CD4-positive, CD25-positive, alpha-beta regulatory T cell (primary cell): Measurements from ENCODE around the gene SCIN. TPM values are rescaled to one million over a fixed set of nuclear protein-coding genes. Genes with fewer than 3 reads are reported as not detected.

Source experiments
- ATAC-seq, 2 donors: fragments of 150-1000 bp; cut with Tn5 transposase; one replicate each; pipeline ENCODE4 v1.10.0; 2021; ENCODE audit warnings: low read depth in 2 of 2, moderate number of reproducible peaks in 2 of 2, moderate library complexity in 1 of 2
- DNase-seq, 3 donors: peaks; one replicate each; pipeline versions ENCODE4 v3.0.0 to v3.0.0-alpha.2; 2012 to 2022; ENCODE audit warnings: mixed read lengths in 1 of 3
- H3K27ac ChIP-seq: one replicate; pipeline ENCODE4 v1.7.0; 2013; ENCODE audit warnings: mild to moderate bottlenecking, low read length; ENCODE audit not compliant: insufficient read depth, poor library complexity, severe bottlenecking
- H3K27me3 ChIP-seq: one replicate; pipeline ENCODE4 v1.7.0; 2013; ENCODE audit warnings: low read length; ENCODE audit not compliant: control insufficient read depth, insufficient read depth
- H3K36me3 ChIP-seq: one replicate; pipeline ENCODE4 v1.7.0; 2013; ENCODE audit warnings: mild to moderate bottlenecking, low read length, moderate library complexity; ENCODE audit not compliant: control insufficient read depth, insufficient read depth
- H3K4me1 ChIP-seq: 2 replicates; pipeline ENCODE4 v1.7.0; 2013; ENCODE audit warnings: mild to moderate bottlenecking, low read length; ENCODE audit not compliant: insufficient read depth, control insufficient read depth, poor library complexity, severe bottlenecking
- H3K4me3 ChIP-seq: one replicate; pipeline ENCODE4 v1.7.0; 2013; ENCODE audit warnings: low read depth, mild to moderate bottlenecking, low read length, moderate library complexity
- H3K9me3 ChIP-seq, 2 experiments: 1 replicate in 1 of 2; 2 replicates in 1 of 2; pipeline ENCODE4 v1.7.0; 2013; ENCODE audit warnings: low read length in 2 of 2, mild to moderate bottlenecking in 1 of 2, moderate library complexity in 1 of 2; ENCODE audit not compliant: control insufficient read depth in 2 of 2
- H3K27ac Mint-ChIP-seq, 3 donors: one replicate each; pipeline ENCODE4 v1.8.0; 2020 to 2022; ENCODE audit warnings: mild to moderate bottlenecking in 3 of 3, mixed read lengths in 3 of 3, moderate library complexity in 2 of 3
- H3K27me3 Mint-ChIP-seq: one replicate; pipeline ENCODE4 v1.8.0; 2022; ENCODE audit warnings: mild to moderate bottlenecking, mixed read lengths
- H3K36me3 Mint-ChIP-seq: one replicate; pipeline ENCODE4 v1.8.0; 2020; ENCODE audit warnings: mixed read lengths
- H3K4me1 Mint-ChIP-seq, 4 donors: one replicate each; pipeline ENCODE4 v1.8.0; 2020 to 2022; ENCODE audit warnings: mixed read lengths in 4 of 4, mild to moderate bottlenecking in 1 of 4
- H3K4me3 Mint-ChIP-seq, 4 donors: one replicate each; pipeline ENCODE4 v1.8.0; 2020 to 2022; ENCODE audit warnings: mild to moderate bottlenecking in 4 of 4, mixed read lengths in 4 of 4, moderate library complexity in 3 of 4
- H3K9me3 Mint-ChIP-seq, 7 donors: one replicate each; pipeline ENCODE4 v1.8.0; 2020 to 2022; ENCODE audit warnings: mixed read lengths in 7 of 7, mild to moderate bottlenecking in 3 of 7, moderate library complexity in 2 of 7
- polyA plus RNA-seq, 4 donors: library from polyadenylated mRNA; unstranded; fragments of 300-500 nt; fragmentation: Illumina TruSeq; gene quantifications; one replicate each; pipeline ENCODE4 v1.2.3, GENCODE V29; 2021
- total RNA-seq: library from RNA; stranded (reverse); gene quantifications from one replicate; pipeline ENCODE4 v1.2.3, GENCODE V29; 2022

The SCIN gene
- total and polyA plus RNA-seq, 5 donors from 2014 or later, result 0.22 to 0.31 TPM; not detected in 3

DNA sequence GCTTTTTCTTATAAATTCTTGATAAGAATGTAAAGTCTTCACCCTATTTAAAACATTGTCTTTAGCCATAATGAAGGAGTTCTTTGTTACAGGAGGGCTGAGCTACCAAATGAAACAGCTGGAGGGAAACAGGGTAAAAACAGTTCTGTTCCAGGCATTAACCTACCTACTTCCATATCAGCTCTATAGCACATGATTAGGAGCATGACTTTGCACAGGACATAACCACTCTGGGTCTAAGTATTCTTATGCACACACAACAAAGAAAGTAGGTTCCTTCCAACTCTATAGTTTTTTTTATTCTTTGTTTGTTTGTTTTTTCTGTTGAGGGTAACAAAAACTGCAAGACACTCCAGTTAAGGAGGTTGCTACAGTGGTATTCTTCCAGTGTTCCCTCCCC lies 52.7 kb downstream of the SCIN start:
- Mint-ChIP-seq H3K27ac (no peak overlapping the region), H3K4me3 (no peak overlapping the region), H3K4me1 (no peaks in the 10 kb centered on the region), H3K9me3 (no peaks in the 10 kb centered on the region), H3K27me3 (peaks cover 4% of the 10 kb centered on the region), H3K36me3 (no peaks in the 10 kb centered on the region)
- H3K36me3 ChIP-seq, result no peaks in the 10 kb centered on the region
- H3K4me3 ChIP-seq, result no peak overlapping the region
- no peaks in the 10 kb centered on the region for H3K9me3 ChIP-seq
- no peaks in the 10 kb centered on the region for H3K27me3 ChIP-seq
- no peak for DNase-seq
- H3K27ac ChIP-seq, result no peak overlapping the region
- H3K4me1 ChIP-seq, result no peaks in the 10 kb centered on the region
- ATAC-seq, result no peak

- no peak for ATAC-seq
- Histone ChIP-seq H3K4me1 (no peaks in the 10 kb centered on the region), H3K9me3 (no peaks in the 10 kb centered on the region), H3K4me3 (no peak overlapping the region), H3K27ac (no peak overlapping the region), H3K36me3 (no peaks in the 10 kb centered on the region), H3K27me3 (no peaks in the 10 kb centered on the region)
- Mint-ChIP-seq H3K27me3 (peaks cover 4% of the 10 kb centered on the region), H3K4me3 (no peak overlapping the region), H3K9me3 (no peaks in the 10 kb centered on the region), H3K4me1 (no peaks in the 10 kb centered on the region), H3K27ac (no peak overlapping the region), H3K36me3 (no peaks in the 10 kb centered on the region)
- no peak for DNase-seq
Measured at GRCh38 chr7:12623885-12624498, 53.5 kb downstream of the SCIN start.

DNA sequence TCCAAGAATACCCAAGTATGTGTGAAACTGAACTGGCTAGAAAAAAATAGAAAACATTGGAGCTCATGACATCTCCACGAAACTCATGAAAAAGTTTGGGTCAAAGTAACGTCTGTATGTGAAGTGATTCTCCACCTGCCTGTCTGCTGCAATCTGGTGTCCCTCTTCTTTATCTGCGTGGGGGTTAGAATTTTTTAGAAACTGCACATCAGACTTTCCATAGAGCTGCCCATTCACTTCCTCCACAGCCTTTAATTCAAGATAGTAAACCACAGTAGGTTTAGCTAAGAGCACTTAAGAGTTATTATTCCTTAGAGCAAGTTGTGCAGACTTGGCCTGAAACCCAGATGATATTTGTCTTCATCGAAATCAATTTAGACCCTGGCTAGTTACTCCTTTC lies 55.3 kb downstream of the SCIN start:
- H3K27me3 Mint-ChIP-seq, result peaks cover 4% of the 10 kb centered on the region
- no peaks in the 10 kb centered on the region for H3K9me3 Mint-ChIP-seq
- no peaks in the 10 kb centered on the region for H3K36me3 Mint-ChIP-seq
- no peaks in the 10 kb centered on the region for H3K9me3 ChIP-seq
- H3K4me3 Mint-ChIP-seq, result no peak overlapping the region
- no peak overlapping the region for H3K27ac Mint-ChIP-seq
- no peaks in the 10 kb centered on the region for H3K36me3 ChIP-seq
- ATAC-seq, result no peak
- DNase-seq, result no peak
- H3K27me3 ChIP-seq, result no peaks in the 10 kb centered on the region
- H3K4me1 Mint-ChIP-seq, result no peaks in the 10 kb centered on the region
- no peak overlapping the region for H3K4me3 ChIP-seq
- H3K27ac ChIP-seq, result no peak overlapping the region
- no peaks in the 10 kb centered on the region for H3K4me1 ChIP-seq

GRCh38 chr7:12629816-12630512 lies 59.4 kb downstream of the SCIN start:
- Mint-ChIP-seq H3K36me3 (no peaks in the 10 kb centered on the region), H3K4me3 (no peak overlapping the region), H3K27ac (no peak overlapping the region), H3K27me3 (peaks cover 4% of the 10 kb centered on the region), H3K9me3 (no peaks in the 10 kb centered on the region), H3K4me1 (no peaks in the 10 kb centered on the region)
- DNase-seq, result no peak
- Histone ChIP-seq H3K27ac (no peak overlapping the region), H3K4me1 (no peaks in the 10 kb centered on the region), H3K36me3 (no peaks in the 10 kb centered on the region), H3K4me3 (no peak overlapping the region), H3K9me3 (no peaks in the 10 kb centered on the region), H3K27me3 (no peaks in the 10 kb centered on the region)
- ATAC-seq, result no peak

DNA sequence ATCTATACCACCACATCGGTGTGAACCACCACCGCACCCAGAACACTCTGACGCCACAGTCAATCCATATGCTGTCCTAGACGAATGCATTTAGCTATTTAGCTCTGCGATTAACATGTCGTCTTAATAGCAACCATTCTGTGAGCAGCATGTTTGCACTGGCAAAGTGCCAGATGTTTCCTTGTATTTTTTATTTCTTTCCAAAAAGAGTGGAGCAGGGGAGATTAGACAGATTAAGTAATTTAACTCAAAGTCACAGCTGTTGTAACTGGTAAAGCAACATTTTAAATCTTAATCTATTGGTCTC lies 59.9 kb downstream of the SCIN start:
- Histone ChIP-seq H3K27ac (no peak overlapping the region), H3K9me3 (no peaks in the 10 kb centered on the region), H3K27me3 (no peaks in the 10 kb centered on the region), H3K4me1 (no peaks in the 10 kb centered on the region), H3K36me3 (no peaks in the 10 kb centered on the region), H3K4me3 (no peak overlapping the region)
- Mint-ChIP-seq H3K27me3 (peaks cover 2% of the 10 kb centered on the region), H3K9me3 (no peaks in the 10 kb centered on the region), H3K4me3 (no peak overlapping the region), H3K36me3 (no peaks in the 10 kb centered on the region), H3K4me1 (peaks cover 0 to 1% (median under 1%) of the 10 kb centered on the region in 4 donors), H3K27ac (no peak overlapping the region)
- DNase-seq (no peak), ATAC-seq (no peak)

- H3K4me1 ChIP-seq, result no peaks in the 10 kb centered on the region
- H3K36me3 ChIP-seq, result no peaks in the 10 kb centered on the region
- H3K27me3 ChIP-seq, result no peaks in the 10 kb centered on the region
- DNase-seq (no peak), ATAC-seq (no peak)
- Mint-ChIP-seq H3K36me3 (no peaks in the 10 kb centered on the region), H3K4me1 (peaks cover 0 to 20% (median 13%) of the 10 kb centered on the region in 4 donors), H3K27ac (peak overlapping the region in 1 of 3 donors; percentile 24), H3K4me3 (no peak overlapping the region), H3K9me3 (no peaks in the 10 kb centered on the region), H3K27me3 (no peaks in the 10 kb centered on the region)
- no peak overlapping the region for H3K27ac ChIP-seq
- H3K4me3 ChIP-seq, result no peak overlapping the region
- H3K9me3 ChIP-seq, result no peaks in the 10 kb centered on the region
Measured at GRCh38 chr7:12633582-12633981, 63.1 kb downstream of the SCIN start.

DNA sequence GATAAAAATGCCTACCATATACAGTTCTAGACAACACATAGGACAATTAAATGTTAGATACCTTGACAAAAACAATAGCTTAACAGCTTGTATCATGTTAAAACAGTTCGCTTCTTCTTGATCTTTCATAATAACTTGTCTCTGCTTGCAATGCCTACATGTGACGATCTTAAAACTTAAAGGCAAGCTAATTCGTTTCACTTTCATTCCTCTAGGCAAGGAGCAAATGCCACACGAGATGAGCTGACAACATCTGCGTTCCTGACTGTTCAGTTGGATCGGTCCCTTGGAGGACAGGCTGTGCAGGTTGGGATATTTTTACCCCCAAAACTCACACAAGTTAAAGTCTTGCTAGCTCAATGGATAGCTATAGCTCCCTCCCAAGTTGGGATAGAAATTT lies 65.3 kb downstream of the SCIN start:
- Histone ChIP-seq H3K36me3 (no peaks in the 10 kb centered on the region), H3K9me3 (no peaks in the 10 kb centered on the region), H3K27me3 (no peaks in the 10 kb centered on the region), H3K4me1 (no peaks in the 10 kb centered on the region), H3K4me3 (peak overlapping the region; percentile 87), H3K27ac (peak overlapping the region; percentile 11)
- Mint-ChIP-seq H3K36me3 (no peaks in the 10 kb centered on the region), H3K27me3 (no peaks in the 10 kb centered on the region), H3K9me3 (no peaks in the 10 kb centered on the region), H3K4me1 (peaks cover 0 to 23% (median 14%) of the 10 kb centered on the region in 4 donors), H3K4me3 (peak overlapping the region in 3 of 4 donors; percentile 77 to 81 (median 79)), H3K27ac (peak overlapping the region; percentile 60 to 88 (median 86))
- ATAC-seq, result peak; percentile 10 to 54
- peak in 2 of 3 donors; percentile 25 to 69 for DNase-seq

DNA sequence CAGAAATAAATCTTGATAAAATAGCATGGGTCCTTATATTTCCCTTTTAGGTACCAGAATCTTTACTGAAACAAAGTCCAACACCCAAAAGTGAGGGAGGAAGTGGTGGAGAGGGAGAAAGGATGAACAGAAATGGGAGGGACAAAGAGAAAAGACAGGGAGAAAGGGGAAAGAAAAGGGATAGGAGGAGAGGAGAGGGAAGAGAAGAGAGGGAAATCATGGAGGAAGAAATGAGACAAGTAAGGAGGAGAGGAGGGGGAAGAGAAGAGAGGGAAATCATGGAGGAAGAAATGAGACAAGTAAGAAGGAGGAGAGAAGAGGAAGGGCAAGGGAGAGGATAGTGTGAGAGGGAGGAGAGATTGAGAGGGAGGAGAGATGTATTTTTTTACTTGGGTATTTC lies 66.8 kb downstream of the SCIN start:
- Mint-ChIP-seq H3K36me3 (no peaks in the 10 kb centered on the region), H3K27ac (peak overlapping the region in 2 of 3 donors; percentile 56 to 80), H3K4me1 (peaks cover 0 to 23% (median 14%) of the 10 kb centered on the region in 4 donors), H3K27me3 (no peaks in the 10 kb centered on the region), H3K4me3 (no peak overlapping the region), H3K9me3 (no peaks in the 10 kb centered on the region)
- Histone ChIP-seq H3K27me3 (no peaks in the 10 kb centered on the region), H3K36me3 (no peaks in the 10 kb centered on the region), H3K4me1 (no peaks in the 10 kb centered on the region), H3K4me3 (no peak overlapping the region), H3K27ac (no peak overlapping the region), H3K9me3 (no peaks in the 10 kb centered on the region)
- DNase-seq (no peak), ATAC-seq (no peak)
